NCI-H2107 treated with DMSO at 0.1 percent for 48 hours (cell line): ENCODE data around the gene STAG1.
"Not testable (repeated sequence)": the region's sequence is repeated elsewhere in the genome, so short reads cannot be mapped to it uniquely, and the experiment has no call there.

ENCODE experiments used
- DNase-seq: peaks from one replicate; lab custom pipeline; 2025; ENCODE audit not compliant: unreplicated experiment; lab: John Stamatoyannopoulos, UW

Gene STAG1

DNA sequence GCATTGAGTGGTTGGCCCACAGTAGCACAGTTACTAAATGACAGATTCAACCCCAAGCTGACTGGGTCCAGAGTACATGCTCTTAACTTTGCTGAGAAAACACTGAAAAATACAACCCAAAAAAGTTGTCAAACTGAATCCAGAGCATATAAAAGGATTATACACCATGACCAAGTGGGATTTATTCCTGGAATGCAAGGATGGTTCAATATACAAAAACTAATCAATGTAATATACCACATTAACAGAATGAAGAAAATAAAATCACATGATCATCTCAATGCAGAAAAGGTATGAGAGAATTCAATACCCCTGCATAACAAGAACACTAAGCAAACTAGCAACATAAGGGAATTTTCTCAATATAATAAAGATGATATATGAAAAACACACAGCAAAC, 98.5 kb downstream of the STAG1 start:
- DNase-seq, result no peak

DNA sequence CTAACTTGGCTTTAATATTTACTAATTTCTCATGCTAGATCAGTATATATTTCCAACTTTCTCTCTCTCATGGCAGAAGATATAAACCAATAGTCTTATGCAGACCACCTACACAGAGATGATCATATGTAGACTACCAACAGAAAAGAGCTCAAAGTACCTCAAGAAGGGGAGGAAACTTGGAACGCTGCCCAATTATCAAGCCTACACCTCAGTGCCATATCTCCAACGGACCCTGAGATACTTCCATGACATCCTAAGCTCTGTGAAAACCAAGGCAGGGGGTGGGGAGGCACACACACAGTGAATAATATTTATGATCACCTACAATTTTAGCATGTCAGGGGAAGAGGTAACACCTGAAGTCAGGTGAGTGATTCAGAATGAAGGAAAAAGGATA, 100.6 kb downstream of the STAG1 start:
- no peak for DNase-seq

DNA sequence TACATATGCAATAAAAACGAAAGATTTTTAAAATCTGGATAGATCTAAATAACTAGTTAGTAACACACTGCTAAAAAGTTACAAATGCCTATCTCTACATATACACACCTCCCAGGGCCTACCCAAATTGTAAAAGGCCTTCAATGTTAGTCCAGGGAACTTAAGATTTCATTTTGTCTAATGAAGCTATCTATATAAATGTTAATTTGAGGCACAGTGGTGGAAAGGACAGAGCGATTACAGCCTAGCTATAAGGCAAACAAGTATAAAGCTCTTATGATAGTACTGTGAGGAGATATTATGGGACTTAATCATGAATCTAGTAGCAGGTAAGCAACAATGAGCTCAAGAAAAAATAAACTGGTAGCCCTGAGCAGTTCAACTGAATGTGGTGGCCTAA, 101.7 kb downstream of the STAG1 start:
- DNase-seq, result no peak

- DNase-seq, result no peak
Observed at GRCh38 chr3:136645915-136646314, 106.3 kb downstream of the STAG1 start.

DNA sequence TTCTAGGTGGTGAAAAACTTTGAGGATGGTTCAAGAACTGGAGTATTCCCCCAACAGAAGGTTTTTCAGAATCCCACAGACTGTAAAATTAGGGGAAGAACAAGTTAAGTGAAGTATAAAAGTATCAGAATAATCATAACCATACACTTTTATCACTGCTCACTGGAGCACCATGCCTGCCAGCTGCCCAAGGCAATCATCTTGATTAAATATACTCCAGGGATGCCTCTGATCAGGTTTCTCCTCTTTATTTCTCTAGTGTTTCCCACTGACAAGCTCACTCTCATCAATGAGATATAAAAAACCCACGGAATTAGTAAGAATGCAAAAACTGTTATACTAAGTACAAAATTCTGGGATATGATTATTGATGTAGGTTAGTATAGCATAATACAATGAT, 108.0 kb downstream of the STAG1 start:
- DNase-seq, result no peak

- not testable (repeated sequence) for DNase-seq
Observed at GRCh38 chr3:136643380-136643779, 108.8 kb downstream of the STAG1 start.

GRCh38 chr3:136642711-136643110, 109.5 kb downstream of the STAG1 start:
- no peak for DNase-seq

- no peak for DNase-seq
Observed at GRCh38 chr3:136639069-136639468, 113.1 kb downstream of the STAG1 start.

GRCh38 chr3:136637176-136637575, 115.0 kb downstream of the STAG1 start:
- DNase-seq, result no peak

GRCh38 chr3:136634821-136635220, 117.4 kb downstream of the STAG1 start:
- DNase-seq, result no peak

GRCh38 chr3:136632625-136633081, 119.5 kb downstream of the STAG1 start:
- no peak for DNase-seq

- DNase-seq, result no peak
Observed at GRCh38 chr3:136631424-136631823, 120.8 kb downstream of the STAG1 start.

DNA sequence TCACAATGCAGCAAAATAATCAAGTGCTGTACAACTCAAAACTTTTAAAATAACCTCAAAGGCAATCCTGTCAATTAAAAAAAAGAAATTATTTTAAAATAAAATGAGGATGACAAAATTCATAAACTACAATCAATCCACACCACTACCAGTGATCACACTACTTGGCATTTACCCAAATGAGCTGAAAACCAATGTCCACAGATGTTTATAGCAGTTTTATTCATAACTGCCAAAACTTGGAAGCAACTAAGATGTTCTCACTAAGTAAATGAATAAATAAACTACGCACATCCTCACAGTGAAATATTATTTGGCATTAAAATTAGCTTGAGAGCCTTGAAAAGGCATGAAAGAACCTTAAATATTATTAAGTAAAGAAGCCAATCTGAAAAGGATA, 121.3 kb downstream of the STAG1 start:
- no peak for DNase-seq

DNA sequence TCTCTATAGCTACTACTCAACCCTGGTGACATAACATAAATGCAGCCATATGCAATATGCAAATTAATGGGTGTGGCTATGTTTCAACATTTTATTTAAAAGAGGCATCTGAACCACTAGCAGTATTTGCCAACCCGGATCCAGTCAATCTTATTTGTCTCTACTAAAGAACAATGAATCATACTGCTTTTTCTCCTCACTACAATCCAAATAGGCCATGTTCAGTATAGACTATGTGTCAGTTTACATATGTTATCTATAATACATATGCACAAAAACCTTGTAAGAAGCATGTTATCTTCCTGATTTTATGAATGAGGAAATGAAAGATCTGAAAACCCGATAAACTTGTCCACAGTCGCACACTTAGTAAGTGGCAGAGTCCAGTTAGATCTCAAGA, 125.7 kb downstream of the STAG1 start:
- no peak for DNase-seq

GRCh38 chr3:136624894-136625815, 127.0 kb downstream of the STAG1 start:
- no peak for DNase-seq

GRCh38 chr3:136624371-136624770, 127.8 kb downstream of the STAG1 start:
- DNase-seq, result no peak

GRCh38 chr3:136621628-136622027, 130.6 kb downstream of the STAG1 start:
- no peak for DNase-seq

- no peak for DNase-seq
Observed at GRCh38 chr3:136620436-136620835, 131.7 kb downstream of the STAG1 start.

DNA sequence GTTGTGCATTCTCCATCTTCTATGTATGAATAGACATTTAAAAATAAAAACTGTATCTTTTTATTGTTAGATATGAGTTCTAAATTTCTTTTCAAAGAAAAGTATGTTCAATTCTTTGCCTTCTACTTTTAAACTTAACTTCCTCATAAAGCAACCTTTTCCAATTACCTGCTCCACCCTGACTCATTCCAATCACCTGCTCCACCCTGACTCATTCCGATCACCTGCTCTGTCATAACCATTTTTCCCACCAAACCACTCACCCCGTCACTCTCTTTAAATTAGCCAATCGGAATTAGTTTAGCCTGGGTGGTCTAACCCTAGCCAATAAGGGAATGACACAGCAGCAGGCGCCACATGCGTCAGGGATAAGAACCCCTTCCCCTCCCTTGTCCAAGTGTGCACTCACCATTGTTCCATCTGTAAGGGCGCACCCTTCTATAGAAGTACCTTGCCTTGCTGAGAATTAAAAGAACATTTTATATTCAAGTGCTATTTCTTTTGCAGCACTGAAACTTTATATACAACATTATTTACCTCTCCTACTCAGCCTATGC, 134.1 kb downstream of the STAG1 start:
- not testable (repeated sequence) for DNase-seq

DNA sequence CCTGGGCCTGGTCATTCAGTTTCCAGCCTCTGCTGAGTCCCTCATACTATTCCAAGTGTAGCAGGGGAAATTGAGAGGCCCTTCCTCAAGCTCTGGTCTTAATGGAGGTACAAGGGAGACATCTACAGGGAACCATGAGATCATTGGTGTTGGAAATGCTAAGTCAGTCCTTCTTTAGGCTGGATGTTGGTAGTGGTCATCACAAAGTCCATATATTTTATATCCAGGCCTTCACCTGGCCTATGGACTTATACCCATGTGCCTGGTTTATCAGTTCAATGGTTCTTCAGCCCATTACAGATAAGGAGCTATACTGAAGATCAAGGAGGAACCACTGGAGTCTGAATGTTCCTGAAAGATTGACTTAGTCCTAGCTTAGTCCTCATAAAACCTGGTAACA, 135.0 kb downstream of the STAG1 start:
- DNase-seq, result no peak

- no peak for DNase-seq
Observed at GRCh38 chr3:136612512-136612911, 139.7 kb downstream of the STAG1 start.

GRCh38 chr3:136606990-136607389, 145.2 kb downstream of the STAG1 start:
- DNase-seq, result no peak
